Body of pancreas (tissue), 4 donors: Measurements from ENCODE around the gene GPC2.

ENCODE experiments used
- CTCF ChIP-seq, 7 experiments: fragments of 450-650 bp in 4 of 7; fragments of 200-600 bp in 3 of 7; sonication (generic) in 3 of 7; IDR thresholded peaks; one replicate each; pipeline ENCODE4 v1.5.1; 2016 to 2019; ENCODE audit warnings: antibody characterized with exemption in 7 of 7
- POLR2A ChIP-seq, 3 donors: fragments of 450-650 bp; IDR thresholded peaks; one replicate each; pipeline ENCODE4 v1.6.1; 2016; ENCODE audit warnings: antibody characterized with exemption in 3 of 3, mild to moderate bottlenecking in 2 of 3

GRCh38 chr7:100153708-100154535 lies 23.3 kb downstream of the GPC2 start:
- no peak for TF ChIP-seq CTCF (IDR thresholded peaks at IDR 0.05)
- no peak for TF ChIP-seq POLR2A (IDR thresholded peaks at IDR 0.05)
